Lung (tissue), 12 donors: ENCODE measurements around the gene CNRIP1. TPM values are rescaled to one million over a fixed set of nuclear protein-coding genes. Genes with fewer than 3 reads are reported as not detected.
A peak's percentile ranks its signal among the peaks of the same experiment; 100 is the strongest.

Source experiments
- ATAC-seq: fragments of 200-7000 bp; cut with Tn5 transposase; one replicate; pipeline ENCODE4 v1.9.1; 2020; ENCODE audit warnings: moderate number of reproducible peaks; ENCODE audit not compliant: insufficient read depth, low FRiP score
- DNase-seq, 3 donors: peaks; one replicate each; pipeline ENCODE4 v3.0.0-alpha.2; 2013 to 2017
- H3K27ac ChIP-seq, 2 donors: one replicate each; pipeline ENCODE4 v1.5.1; 2013; ENCODE audit warnings: mild to moderate bottlenecking in 2 of 2, moderate library complexity in 2 of 2, control low read depth in 1 of 2, inconsistent platforms in 1 of 2, low read depth in 1 of 2, low read length in 1 of 2
- H3K27me3 ChIP-seq, 3 donors: one replicate each; pipeline ENCODE4 v1.5.1; 2013; ENCODE audit warnings: low read length in 2 of 3; ENCODE audit not compliant: control insufficient read depth in 3 of 3, insufficient read depth in 3 of 3
- H3K36me3 ChIP-seq, 4 donors: one replicate each; pipeline ENCODE4 v1.5.1; 2013; ENCODE audit warnings: low read length in 4 of 4, mild to moderate bottlenecking in 1 of 4, moderate library complexity in 1 of 4; ENCODE audit not compliant: control insufficient read depth in 4 of 4, insufficient read depth in 4 of 4
- H3K4me1 ChIP-seq, 5 donors: one replicate each; pipeline ENCODE4 v1.5.1; 2013; ENCODE audit warnings: low read length in 5 of 5, mild to moderate bottlenecking in 2 of 5, moderate library complexity in 1 of 5; ENCODE audit not compliant: control insufficient read depth in 5 of 5, insufficient read depth in 5 of 5
- H3K4me3 ChIP-seq: one replicate; pipeline ENCODE4 v1.5.1; 2013; ENCODE audit warnings: mild to moderate bottlenecking, control low read depth, moderate library complexity
- H3K9ac ChIP-seq, 2 donors: one replicate each; pipeline ENCODE4 v1.5.1; 2013; ENCODE audit warnings: low read length in 2 of 2, control low read depth in 1 of 2; ENCODE audit not compliant: insufficient read depth in 1 of 2
- H3K9me3 ChIP-seq, 4 donors: one replicate each; pipeline ENCODE4 v1.5.1; 2013; ENCODE audit warnings: low read length in 3 of 4, mild to moderate bottlenecking in 1 of 4, moderate library complexity in 1 of 4; ENCODE audit not compliant: control insufficient read depth in 4 of 4, insufficient read depth in 3 of 4
- CTCF ChIP-seq: IDR thresholded peaks from 2 replicates; pipeline ENCODE4 v1.5.1; 2012; ENCODE audit warnings: mild to moderate bottlenecking; ENCODE audit errors: control extremely low read depth, extremely low read depth
- WGBS, 2 donors: extraction: QIAGEN DNeasy Blood & Tissue Kit; methylation state at CpG; one replicate each; pipeline ENCODE4 v1.1.7; 2013; 5-methylcytosine and 5-hydroxymethylcytosine counted together
- polyA plus RNA-seq, 2 donors: library from polyadenylated mRNA; stranded (reverse); fragments of 200-250 nt; gene quantifications; one replicate each; pipeline ENCODE4 v1.2.1, GENCODE V29; 2013
- total RNA-seq, 2 donors: library from RNA; depleted of rRNA in 1 of 2; stranded (reverse); fragments of >200 nt in 1 of 2; gene quantifications; one replicate each; pipeline ENCODE4 v1.2.1, GENCODE V29; 2014 to 2021
- donor health status: control.
- donor health status: control.
- donor health status: Bipolar disorder and iron deficiency.
- donor health status: healthy.
- donor health status: DM: yes; HTN: yes; CAD: no.

CNRIP1 gene
- total and polyA plus RNA-seq, 4 donors: 9.0 to 29.3 (median 14.5) TPM

- WGBS, 2 donors: 90 to 92% methylated on average over 4 of the region's 4 CpGs
- no peaks in the 10 kb centered on the region for H3K27me3 ChIP-seq
- no peak overlapping the region for H3K9ac ChIP-seq
- DNase-seq (no peak), ATAC-seq (no peak)
- TF ChIP-seq CTCF: no peak
- no peak overlapping the region for H3K4me3 ChIP-seq
- no peaks in the 10 kb centered on the region for H3K36me3 ChIP-seq
- no peaks in the 10 kb centered on the region for H3K4me1 ChIP-seq
- H3K9me3 ChIP-seq: no peaks in the 10 kb centered on the region
- H3K27ac ChIP-seq: no peak overlapping the region
These were observed 44.0 kb upstream of the CNRIP1 start for GRCh38 chr2:68363721-68364120.

GRCh38 chr2:68362749-68363148 is 43.0 kb upstream of the CNRIP1 start:
- no peak for TF ChIP-seq CTCF
- Histone ChIP-seq H3K9ac (no peak overlapping the region), H3K9me3 (no peaks in the 10 kb centered on the region), H3K36me3 (no peaks in the 10 kb centered on the region), H3K27ac (no peak overlapping the region), H3K4me3 (no peak overlapping the region), H3K27me3 (no peaks in the 10 kb centered on the region), H3K4me1 (peaks cover 0 to 2% (median 0%) of the 10 kb centered on the region in 5 donors)
- WGBS, 2 donors: 39 to 66% methylated on average over 7 of the region's 7 CpGs
- ATAC-seq (no peak), DNase-seq (no peak)

- no peak overlapping the region for H3K27ac ChIP-seq
- peak; percentile 86 for TF ChIP-seq CTCF
- no peaks in the 10 kb centered on the region for H3K27me3 ChIP-seq
- ATAC-seq (peak; percentile 81), DNase-seq (peak; percentile 40 to 49 (median 43))
- no peaks in the 10 kb centered on the region for H3K9me3 ChIP-seq
- H3K4me1 ChIP-seq: peaks cover 0 to 2% (median 0%) of the 10 kb centered on the region in 5 donors
- no peaks in the 10 kb centered on the region for H3K36me3 ChIP-seq
- no peak overlapping the region for H3K4me3 ChIP-seq
- no peak overlapping the region for H3K9ac ChIP-seq
- 14 to 19% methylated on average over 12 of the region's 12 CpGs for WGBS, 2 donors
These were observed 42.3 kb upstream of the CNRIP1 start for GRCh38 chr2:68362069-68362468.

- Histone ChIP-seq H3K4me3 (no peak overlapping the region), H3K36me3 (no peaks in the 10 kb centered on the region), H3K27me3 (no peaks in the 10 kb centered on the region), H3K9ac (no peak overlapping the region), H3K9me3 (no peaks in the 10 kb centered on the region), H3K27ac (no peak overlapping the region), H3K4me1 (peaks cover 0 to 2% (median 0%) of the 10 kb centered on the region in 5 donors)
- DNase-seq: no peak
- TF ChIP-seq CTCF: no peak
- ATAC-seq: no peak
- 88 to 91% methylated on average over 3 of the region's 3 CpGs for WGBS, 2 donors
These were observed 40.1 kb upstream of the CNRIP1 start for GRCh38 chr2:68359889-68360288.
